OCI-LY1 (cell line): ENCODE data around the gene LSM11.

ENCODE experiments used
- EZH2 ChIP-seq: fragments of 200-600 bp; sonication (generic), shearing (Covaris generic); IDR thresholded peaks from 2 replicates; pipeline ENCODE4 v1.8.0; 2017; ENCODE audit warnings: borderline replicate concordance, mixed run types, mild to moderate bottlenecking, antibody characterized with exemption, low read length, moderate library complexity, mixed read lengths
- TF ChIP-seq, protein P1 (sequence below): fragments of 200-600 bp; sonication (generic), shearing (Covaris generic); IDR thresholded peaks from 2 replicates; pipeline ENCODE4 v1.5.1; 2017; ENCODE audit warnings: mild to moderate bottlenecking, antibody characterized with exemption, low read length, moderate library complexity, mixed read lengths

DNA sequence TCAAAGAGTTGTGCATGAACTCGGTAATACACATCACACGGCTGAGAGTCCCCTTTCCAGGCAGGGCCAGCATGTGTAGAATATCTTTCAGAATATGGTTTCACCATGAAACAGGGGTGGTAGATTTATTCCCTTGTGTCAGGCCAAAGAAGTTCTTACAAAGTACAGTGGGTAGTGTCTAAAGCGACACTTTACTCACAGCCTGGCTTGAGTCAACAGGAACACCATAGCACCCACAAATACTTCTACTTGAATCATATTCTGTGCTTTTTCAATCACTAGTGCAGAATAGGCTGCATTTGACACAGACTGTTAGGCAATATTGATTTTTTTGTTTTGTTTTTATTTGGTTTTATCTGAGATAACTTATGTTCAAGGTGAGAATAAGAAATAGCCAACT, 12.6 kb downstream of the LSM11 start:
- TF ChIP-seq, protein P1, sequence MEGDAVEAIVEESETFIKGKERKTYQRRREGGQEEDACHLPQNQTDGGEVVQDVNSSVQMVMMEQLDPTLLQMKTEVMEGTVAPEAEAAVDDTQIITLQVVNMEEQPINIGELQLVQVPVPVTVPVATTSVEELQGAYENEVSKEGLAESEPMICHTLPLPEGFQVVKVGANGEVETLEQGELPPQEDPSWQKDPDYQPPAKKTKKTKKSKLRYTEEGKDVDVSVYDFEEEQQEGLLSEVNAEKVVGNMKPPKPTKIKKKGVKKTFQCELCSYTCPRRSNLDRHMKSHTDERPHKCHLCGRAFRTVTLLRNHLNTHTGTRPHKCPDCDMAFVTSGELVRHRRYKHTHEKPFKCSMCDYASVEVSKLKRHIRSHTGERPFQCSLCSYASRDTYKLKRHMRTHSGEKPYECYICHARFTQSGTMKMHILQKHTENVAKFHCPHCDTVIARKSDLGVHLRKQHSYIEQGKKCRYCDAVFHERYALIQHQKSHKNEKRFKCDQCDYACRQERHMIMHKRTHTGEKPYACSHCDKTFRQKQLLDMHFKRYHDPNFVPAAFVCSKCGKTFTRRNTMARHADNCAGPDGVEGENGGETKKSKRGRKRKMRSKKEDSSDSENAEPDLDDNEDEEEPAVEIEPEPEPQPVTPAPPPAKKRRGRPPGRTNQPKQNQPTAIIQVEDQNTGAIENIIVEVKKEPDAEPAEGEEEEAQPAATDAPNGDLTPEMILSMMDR: no peak
- no peak for TF ChIP-seq EZH2
